ENCODE data around the gene ETHE1.

DNA sequence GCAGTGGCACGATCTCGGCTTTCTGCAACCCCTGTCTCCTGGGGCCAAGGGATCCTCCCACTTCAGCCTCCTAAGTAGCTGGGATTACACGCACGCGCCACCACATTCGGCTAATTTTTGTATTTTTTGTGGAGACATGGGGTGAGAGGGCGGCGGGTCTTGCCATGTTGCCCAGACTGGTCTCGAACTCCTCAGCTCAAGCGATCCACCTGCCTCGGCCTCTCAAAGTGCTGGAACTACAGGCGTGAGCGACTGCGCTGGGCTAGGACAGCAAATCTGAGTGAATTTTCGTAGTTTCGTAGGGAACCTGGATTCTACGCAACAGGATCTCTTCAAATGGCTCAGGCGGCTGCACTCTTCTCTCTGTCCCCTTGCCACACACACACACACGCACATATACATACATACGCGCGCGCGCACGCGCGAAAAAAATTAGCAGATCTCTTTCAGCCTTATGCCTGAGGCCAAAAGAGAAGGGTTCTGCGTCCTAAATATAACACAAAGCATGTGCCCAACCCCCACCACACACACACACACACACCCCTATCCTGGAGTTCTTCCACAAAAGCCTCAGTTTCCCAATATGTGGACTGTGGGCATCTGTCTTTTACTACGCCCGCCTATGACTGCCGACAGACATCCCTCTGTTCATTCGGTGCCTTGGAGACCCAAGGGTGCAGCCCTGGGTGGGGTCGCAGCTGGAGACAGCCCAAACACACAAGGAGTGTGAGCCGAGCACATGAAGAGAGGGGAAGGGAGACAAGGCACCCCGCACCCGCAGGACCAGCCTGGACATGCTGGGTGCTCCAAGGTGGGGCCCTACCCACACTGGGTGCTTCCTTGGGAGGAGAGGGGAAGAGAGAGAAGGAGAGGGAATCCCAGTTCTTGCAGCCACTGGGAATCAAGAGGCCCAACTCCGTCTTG, 49.2 kb upstream of the ETHE1 start:
- TF ChIP-seq, protein P1, sequence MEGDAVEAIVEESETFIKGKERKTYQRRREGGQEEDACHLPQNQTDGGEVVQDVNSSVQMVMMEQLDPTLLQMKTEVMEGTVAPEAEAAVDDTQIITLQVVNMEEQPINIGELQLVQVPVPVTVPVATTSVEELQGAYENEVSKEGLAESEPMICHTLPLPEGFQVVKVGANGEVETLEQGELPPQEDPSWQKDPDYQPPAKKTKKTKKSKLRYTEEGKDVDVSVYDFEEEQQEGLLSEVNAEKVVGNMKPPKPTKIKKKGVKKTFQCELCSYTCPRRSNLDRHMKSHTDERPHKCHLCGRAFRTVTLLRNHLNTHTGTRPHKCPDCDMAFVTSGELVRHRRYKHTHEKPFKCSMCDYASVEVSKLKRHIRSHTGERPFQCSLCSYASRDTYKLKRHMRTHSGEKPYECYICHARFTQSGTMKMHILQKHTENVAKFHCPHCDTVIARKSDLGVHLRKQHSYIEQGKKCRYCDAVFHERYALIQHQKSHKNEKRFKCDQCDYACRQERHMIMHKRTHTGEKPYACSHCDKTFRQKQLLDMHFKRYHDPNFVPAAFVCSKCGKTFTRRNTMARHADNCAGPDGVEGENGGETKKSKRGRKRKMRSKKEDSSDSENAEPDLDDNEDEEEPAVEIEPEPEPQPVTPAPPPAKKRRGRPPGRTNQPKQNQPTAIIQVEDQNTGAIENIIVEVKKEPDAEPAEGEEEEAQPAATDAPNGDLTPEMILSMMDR (IDR thresholded peaks at IDR 0.05) = no peak
- TF ChIP-seq POLR2A (IDR thresholded peaks at IDR 0.05) = no peak
